MCF 10A (cell line): Measurements from ENCODE around the gene AOX1. TPM values are rescaled to one million over a fixed set of nuclear protein-coding genes. Genes with fewer than 3 reads are reported as not detected.
A peak's percentile ranks its signal among the peaks of the same experiment; 100 is the strongest.

Source experiments
- BruUV-seq: library from RNA; stranded (reverse); fragments of 400-500 nt; replicated peaks from 2 replicates; lab custom pipeline; 2021; lab: Mats Ljungman, UMichigan
- CTCF ChIA-PET: fragments of 300-600 bp; sonication (Branson Sonifier 250); formaldehyde crosslinking; extraction: SDS; loops from one replicate; lab custom pipeline; 2021; ENCODE audit warnings: antibody characterized with exemption, inconsistent platforms; lab: Yijun Ruan, JAX
- POLR2A ChIA-PET: fragments of 300-600, 350-650 bp; sonication (Branson Sonifier 250); formaldehyde crosslinking; extraction: SDS; loops from one replicate; lab custom pipeline; 2020; ENCODE audit warnings: antibody characterized with exemption, inconsistent platforms; lab: Yijun Ruan, JAX
- DNase-seq: peaks from one replicate; pipeline ENCODE4 v3.0.0-alpha.2; 2018; ENCODE audit not compliant: unreplicated experiment
- H3K27ac Mint-ChIP-seq: one replicate; pipeline ENCODE4 v1.8.0; 2022; ENCODE audit warnings: mild to moderate bottlenecking, low read depth, mixed read lengths; ENCODE audit not compliant: unreplicated experiment
- H3K27me3 Mint-ChIP-seq: one replicate; pipeline ENCODE4 v1.8.0; 2022; ENCODE audit warnings: mixed read lengths; ENCODE audit not compliant: insufficient read depth, unreplicated experiment
- H3K36me3 Mint-ChIP-seq: one replicate; pipeline ENCODE4 v1.8.0; 2022; ENCODE audit warnings: mild to moderate bottlenecking, moderate library complexity, mixed read lengths; ENCODE audit not compliant: insufficient read depth, unreplicated experiment
- H3K4me1 Mint-ChIP-seq: one replicate; pipeline ENCODE4 v1.8.0; 2022; ENCODE audit warnings: mixed read lengths; ENCODE audit not compliant: insufficient read depth, unreplicated experiment
- H3K4me3 Mint-ChIP-seq: one replicate; pipeline ENCODE4 v1.8.0; 2022; ENCODE audit warnings: mild to moderate bottlenecking, moderate library complexity, mixed read lengths; ENCODE audit not compliant: unreplicated experiment
- H3K9me3 Mint-ChIP-seq: one replicate; pipeline ENCODE4 v1.8.0; 2022; ENCODE audit warnings: mixed read lengths; ENCODE audit not compliant: unreplicated experiment
- CTCF ChIP-seq: fragments of 200-600 bp; IDR thresholded peaks from one replicate; pipeline ENCODE4 v1.8.0; 2022; ENCODE audit warnings: antibody characterized with exemption, mild to moderate bottlenecking; ENCODE audit not compliant: unreplicated experiment
- intact Hi-C: fragments of 100-400 bp; cut with micrococcal nuclease; formaldehyde crosslinking; loops from 2 replicates; pipeline ENCODE4 v1.14.1; 2022
- total RNA-seq: library from RNA; stranded (reverse); gene quantifications from 2 replicates; pipeline ENCODE4 v1.2.3, GENCODE V29; 2022

AOX1 gene
- total RNA-seq, 1 experiment from 2014 or later: 54.0 TPM

GRCh38 chr2:200619279-200619678 is 33.5 kb downstream of the AOX1 start:
- TF ChIP-seq CTCF: no peak
- no peak overlapping the region for H3K4me3 Mint-ChIP-seq
- ChIA-PET CTCF (interaction anchor here (0.7 to 6.5 kb wide), 9 partner anchors 17 to 94 kb away, joined by 3 to 48 read pairs (median 4); no protein-coding TSS in a partner anchor), POLR2A (interaction anchor here (1.0 to 3.7 kb wide), 3 partner anchors 11 to 84 kb away, joined by 3 to 11 read pairs (median 4); no protein-coding TSS in a partner anchor)
- H3K36me3 Mint-ChIP-seq: peaks cover 21% of the 10 kb centered on the region
- intact Hi-C loops: loop anchor here (5.0 kb wide), 1 partner anchor 53 kb away; no protein-coding TSS in a partner anchor
- no TSS peak for BruUV-seq
- peaks cover 39% of the 10 kb centered on the region for H3K4me1 Mint-ChIP-seq
- peak; percentile 63 for DNase-seq
- no peaks in the 10 kb centered on the region for H3K27me3 Mint-ChIP-seq
- H3K9me3 Mint-ChIP-seq: no peaks in the 10 kb centered on the region
- H3K27ac Mint-ChIP-seq: no peak overlapping the region

GRCh38 chr2:200620606-200621390 is 35.0 kb downstream of the AOX1 start:
- no peak for DNase-seq
- BruUV-seq: no TSS peak
- Mint-ChIP-seq H3K36me3 (peaks cover 21% of the 10 kb centered on the region), H3K4me3 (no peak overlapping the region), H3K9me3 (no peaks in the 10 kb centered on the region), H3K4me1 (peaks cover 47% of the 10 kb centered on the region), H3K27ac (no peak overlapping the region), H3K27me3 (no peaks in the 10 kb centered on the region)
- TF ChIP-seq CTCF: no peak
- CTCF ChIA-PET: interaction anchor here (0.6 to 1.7 kb wide), 2 partner anchors 81 to 83 kb away, joined by 3 to 4 read pairs; no protein-coding TSS in a partner anchor
- intact Hi-C loops: no loop called here
- POLR2A ChIA-PET: interaction anchor here (0.5 to 1.3 kb wide), 4 partner anchors 11 to 257 kb away, joined by 3 to 4 read pairs (median 3); no protein-coding TSS in a partner anchor

DNA sequence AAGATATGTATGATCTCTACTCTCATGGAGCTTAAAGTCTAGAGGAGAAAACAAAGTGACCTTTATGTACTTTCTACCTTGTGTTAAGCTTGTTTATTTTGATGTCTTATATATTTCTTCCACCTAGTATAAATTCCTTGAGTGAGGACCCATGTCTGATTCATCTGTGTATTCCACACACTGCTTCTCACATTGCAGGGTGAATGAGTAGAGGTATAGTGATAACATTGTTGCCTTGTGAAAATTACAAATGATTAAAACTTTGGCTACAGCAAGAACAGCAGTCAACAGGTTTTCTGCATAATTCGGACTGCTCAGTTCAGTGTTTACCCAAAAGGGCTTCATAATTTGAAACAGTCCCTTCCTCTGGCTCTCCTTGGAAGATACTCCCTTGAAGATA is 36.3 kb downstream of the AOX1 start:
- TF ChIP-seq CTCF: no peak
- ChIA-PET CTCF (interaction anchor here (0.8 to 2.7 kb wide), 3 partner anchors 44 to 80 kb away, joined by 3 to 9 read pairs (median 3); no protein-coding TSS in a partner anchor), POLR2A (no interaction called here)
- H3K4me3 Mint-ChIP-seq: no peak overlapping the region
- H3K9me3 Mint-ChIP-seq: no peaks in the 10 kb centered on the region
- peaks cover 58% of the 10 kb centered on the region for H3K4me1 Mint-ChIP-seq
- BruUV-seq: no TSS peak
- no peak for DNase-seq
- peaks cover 14% of the 10 kb centered on the region for H3K36me3 Mint-ChIP-seq
- no peak overlapping the region for H3K27ac Mint-ChIP-seq
- H3K27me3 Mint-ChIP-seq: no peaks in the 10 kb centered on the region
- intact Hi-C loops: no loop called here

DNA sequence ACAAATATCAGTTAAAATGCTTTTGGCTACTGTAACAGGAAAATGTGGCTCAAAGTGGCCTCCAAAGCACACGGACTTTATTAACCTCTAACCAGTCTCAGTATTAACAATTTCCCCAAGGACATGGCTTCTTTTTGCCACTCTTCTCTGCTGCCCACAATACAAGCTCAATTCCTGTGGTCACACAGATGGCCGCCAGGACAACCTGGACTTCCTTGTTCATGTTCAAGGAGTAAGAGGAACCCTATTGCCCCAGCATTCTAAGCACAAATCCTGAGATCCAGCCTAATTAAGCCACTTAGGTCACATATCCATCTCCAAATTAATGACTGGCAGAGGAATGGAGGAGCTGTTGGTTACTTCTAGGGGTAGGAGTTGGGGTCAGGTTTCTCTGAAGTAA is 38.2 kb downstream of the AOX1 start:
- no TSS peak for BruUV-seq
- H3K4me3 Mint-ChIP-seq: no peak overlapping the region
- intact Hi-C loops: no loop called here
- H3K27me3 Mint-ChIP-seq: no peaks in the 10 kb centered on the region
- ChIA-PET CTCF (interaction anchor here (0.6 to 2.7 kb wide), 3 partner anchors 78 to 362 kb away, joined by 3 to 9 read pairs (median 4); no protein-coding TSS in a partner anchor), POLR2A (interaction anchor here (1.1 to 5.5 kb wide), 2 partner anchors 8 to 10 kb away, joined by 3 to 32 read pairs; no protein-coding TSS in a partner anchor)
- no peaks in the 10 kb centered on the region for H3K9me3 Mint-ChIP-seq
- peaks cover 50% of the 10 kb centered on the region for H3K4me1 Mint-ChIP-seq
- no peak for TF ChIP-seq CTCF
- H3K27ac Mint-ChIP-seq: peak overlapping the region; percentile 71
- no peak for DNase-seq
- peaks cover 8% of the 10 kb centered on the region for H3K36me3 Mint-ChIP-seq
